GM21390 (cell line): Measurements from ENCODE around the gene NMBR.
"Not testable (repeated sequence)": the region's sequence is repeated elsewhere in the genome, so short reads cannot be mapped to it uniquely, and the experiment has no call there.

Experiments used
- ATAC-seq: cut with Tn5 transposase; IDR thresholded peaks from one replicate; pipeline ENCODE4 v1.9.1; 2021; ENCODE audit not compliant: unreplicated experiment

Gene NMBR

DNA sequence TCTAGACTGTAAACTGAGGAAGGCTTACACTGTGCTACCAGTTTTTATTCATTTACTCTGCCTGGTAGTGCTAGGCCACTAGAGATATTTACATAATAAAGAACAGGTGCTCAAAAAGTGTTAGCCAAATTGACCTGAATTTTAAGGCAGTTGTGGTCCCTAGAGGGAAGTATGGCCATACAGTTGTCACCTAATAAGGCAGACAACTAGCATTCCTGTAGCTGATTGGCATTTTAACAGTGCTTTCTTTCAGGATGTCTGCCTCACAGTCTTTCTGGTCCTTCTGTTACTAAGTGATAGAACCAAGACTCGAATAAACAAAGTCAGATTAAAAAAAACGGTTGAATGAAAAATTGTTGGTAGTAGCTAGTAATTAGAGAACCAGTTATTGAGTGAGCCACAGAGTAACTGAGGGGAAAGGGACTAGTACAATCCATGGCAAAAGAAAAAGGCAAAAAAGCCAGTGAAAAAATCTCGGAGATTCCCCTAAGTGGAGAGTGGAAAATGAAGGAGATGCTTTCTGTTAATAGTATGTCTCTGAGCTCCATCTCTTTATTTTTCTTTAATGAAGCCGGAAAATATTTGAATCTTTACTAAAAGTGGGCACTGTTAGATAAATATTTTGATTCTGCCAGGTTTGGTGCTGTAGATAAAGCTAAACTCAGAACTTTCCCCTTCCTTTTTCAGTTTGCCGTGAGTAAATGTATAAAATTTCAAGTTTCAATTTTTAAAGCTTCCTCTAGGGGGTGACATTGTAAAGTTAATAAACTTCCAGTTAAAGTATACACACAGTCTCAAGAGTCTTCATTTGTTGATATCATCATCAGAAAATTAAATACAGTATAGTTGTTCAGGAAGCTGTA, 9.2 kb upstream of the NMBR start:
- peak; percentile 48 for ATAC-seq

DNA sequence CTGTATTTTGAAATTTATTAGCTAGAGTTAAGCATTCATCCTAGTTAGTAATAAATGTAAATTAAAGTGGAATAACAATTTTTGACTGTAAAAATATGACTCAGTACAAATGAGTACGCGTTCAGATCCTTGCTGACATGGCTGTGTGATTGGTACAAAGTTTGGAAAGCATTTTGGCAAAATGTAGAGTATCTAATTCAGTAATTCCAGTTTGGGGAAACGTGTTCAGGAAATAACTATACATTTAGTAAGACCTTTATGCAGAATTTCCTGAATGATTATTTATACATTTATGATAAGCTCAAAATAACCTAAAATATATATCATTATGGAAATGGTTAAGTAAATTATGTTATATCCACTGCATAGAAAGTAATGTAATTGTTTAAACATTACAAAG, 8.2 kb upstream of the NMBR start:
- no peak for ATAC-seq

DNA sequence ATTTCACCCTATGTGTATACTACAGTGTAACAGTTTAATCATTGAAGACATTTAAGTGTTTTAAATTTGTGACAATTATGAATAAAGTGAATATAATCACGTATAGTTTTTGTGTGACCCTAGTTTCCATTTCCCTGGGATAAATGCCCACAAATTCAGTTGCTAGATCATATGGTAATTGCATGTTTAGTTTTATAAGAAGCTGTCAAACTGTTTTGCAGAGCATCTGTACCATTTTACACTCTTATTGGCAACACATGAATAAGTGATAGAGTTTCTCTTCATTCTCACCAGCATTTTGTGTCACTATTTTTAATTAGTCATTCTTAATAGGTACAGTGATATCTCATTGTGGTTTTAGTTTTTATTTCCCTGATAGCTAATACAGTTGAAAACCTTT, 7.4 kb upstream of the NMBR start:
- ATAC-seq, result no peak

DNA sequence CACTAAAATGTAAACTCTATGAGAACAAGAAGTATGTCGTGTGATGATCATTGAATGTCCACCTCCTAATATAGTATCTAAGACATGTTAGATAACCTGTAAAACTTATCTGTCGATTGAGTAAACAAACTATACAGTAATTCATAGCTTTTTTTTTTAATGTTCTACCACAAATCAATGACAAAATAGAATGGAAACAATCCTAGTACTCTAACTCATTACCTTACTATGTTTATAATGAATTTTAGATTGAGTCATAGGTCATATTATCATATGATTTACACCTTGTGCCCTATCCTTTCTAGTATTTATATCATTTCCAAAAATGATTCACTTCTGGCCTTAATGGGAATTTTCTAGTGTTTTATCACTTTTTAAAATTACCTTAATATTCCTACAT, 6.3 kb upstream of the NMBR start:
- no peak for ATAC-seq

DNA sequence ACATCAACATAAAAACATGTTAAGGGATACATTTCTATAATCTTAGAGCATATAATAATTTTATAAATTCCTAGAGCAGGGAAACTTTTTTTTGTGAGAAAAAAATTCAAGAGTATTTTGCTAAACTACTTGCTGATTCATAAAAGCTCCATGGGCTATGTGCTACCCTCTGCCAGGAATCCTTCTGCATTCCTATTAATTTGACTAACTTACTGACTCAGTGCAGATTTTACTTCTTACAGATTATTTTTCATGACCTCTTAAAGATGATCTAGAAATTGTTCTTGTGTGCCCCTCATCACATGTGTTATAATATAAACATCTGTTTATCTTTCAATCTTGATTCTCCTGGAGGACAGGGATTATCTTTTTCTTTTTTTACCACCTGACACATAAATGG, 5.8 kb upstream of the NMBR start:
- no peak for ATAC-seq

DNA sequence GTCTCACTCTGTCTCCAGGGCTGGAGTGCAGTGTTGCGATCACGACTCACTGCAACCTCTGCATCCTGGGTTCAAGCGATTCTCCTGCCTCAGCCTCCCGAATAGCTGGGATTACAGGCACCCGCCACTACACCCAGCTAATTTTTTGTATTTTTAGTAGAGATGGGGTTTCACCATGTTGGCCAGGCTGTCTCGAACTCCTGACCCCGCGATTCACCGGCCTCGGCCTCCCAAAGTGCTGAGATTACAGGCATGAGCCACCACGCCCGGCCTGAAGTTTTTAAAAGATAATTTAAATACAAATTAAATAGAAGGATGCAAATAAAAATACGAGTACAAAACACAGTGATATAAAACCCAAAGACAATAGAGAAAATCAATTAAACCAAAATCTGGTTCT, 5.4 kb downstream of the NMBR start:
- ATAC-seq, result not testable (repeated sequence)

DNA sequence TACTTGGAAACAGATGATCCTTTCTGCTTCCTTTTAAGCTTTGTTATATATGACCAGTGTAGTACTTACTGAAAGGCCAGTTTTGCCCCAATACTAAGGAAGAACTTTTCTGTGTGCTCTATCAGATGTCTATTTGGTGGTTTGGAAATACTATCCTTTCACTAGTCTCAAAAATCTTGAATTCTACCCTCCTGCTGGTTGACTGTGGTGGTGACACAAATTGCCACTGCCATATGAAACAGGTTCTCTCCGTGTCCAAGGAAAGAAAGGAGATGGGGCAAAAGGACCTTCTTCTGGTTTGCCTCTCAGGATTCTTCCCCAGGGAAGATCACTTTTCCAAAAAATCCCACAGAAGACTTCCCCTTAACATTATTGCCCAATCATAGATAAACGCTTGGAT, 8.0 kb downstream of the NMBR start:
- ATAC-seq, result no peak

DNA sequence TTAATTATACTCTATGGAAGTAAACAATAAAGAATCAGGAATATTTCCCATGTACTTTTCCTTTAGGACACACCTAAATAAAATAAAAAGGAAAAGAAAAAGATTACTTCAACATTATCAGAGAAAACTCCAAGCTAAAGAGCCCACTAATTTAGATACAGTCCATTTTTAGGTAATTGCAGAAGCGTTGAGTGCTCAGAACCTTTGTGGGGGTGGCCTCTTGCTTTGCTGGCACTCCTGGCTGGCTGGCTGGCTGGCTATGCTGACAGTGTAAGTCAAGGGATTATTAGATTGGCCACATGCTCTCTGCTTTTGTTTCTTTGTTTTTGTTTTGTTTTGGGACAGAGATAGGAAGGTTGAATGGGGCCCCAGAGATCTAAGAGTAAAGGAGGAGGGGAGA, 14.3 kb downstream of the NMBR start, which contains the start of gene GJE1:
Gene GJE1 (plus strand): TSS at position 301 of the 400 bp plus-strand sequence. CDS start 234 bp downstream, outside the sequence.
- ATAC-seq, result no peak

DNA sequence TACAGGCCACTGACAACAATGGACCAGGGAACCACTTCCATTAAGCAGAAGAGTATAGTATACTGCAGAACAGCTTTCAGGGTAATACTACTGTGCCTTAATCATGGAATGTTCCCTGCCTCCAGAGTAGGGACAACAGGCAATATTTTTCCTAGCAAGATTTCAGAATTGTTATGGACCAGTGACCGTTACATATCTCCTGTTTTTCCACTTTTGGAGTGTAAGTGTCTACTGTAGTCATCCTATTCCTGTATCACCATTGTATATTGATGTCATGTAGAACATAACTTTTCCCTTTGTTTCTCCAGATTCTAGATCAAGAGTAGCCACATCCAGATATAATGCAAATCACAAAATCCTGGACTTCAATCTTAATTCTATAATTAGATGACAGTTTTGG, 16.1 kb downstream of the NMBR start:
- ATAC-seq, result no peak

DNA sequence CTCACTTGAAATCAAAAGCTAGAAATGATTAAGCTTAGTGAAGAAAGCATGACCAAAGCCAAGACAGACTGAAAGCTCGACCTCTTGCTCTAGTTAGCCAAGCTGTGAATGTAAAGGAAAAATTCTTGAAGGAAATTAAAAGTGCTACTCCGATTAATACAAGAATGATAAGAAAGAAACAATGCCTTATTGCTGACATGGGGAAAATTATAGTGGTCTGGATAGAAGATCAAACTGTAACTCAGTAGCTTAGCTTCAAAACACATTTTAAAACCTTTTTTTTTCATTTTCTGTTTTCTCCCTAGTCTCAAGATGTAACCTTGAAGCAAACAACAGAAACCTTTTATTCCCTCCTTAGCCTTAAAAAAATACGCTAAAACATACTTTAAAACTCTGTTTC, 25.6 kb downstream of the NMBR start:
- no peak for ATAC-seq

DNA sequence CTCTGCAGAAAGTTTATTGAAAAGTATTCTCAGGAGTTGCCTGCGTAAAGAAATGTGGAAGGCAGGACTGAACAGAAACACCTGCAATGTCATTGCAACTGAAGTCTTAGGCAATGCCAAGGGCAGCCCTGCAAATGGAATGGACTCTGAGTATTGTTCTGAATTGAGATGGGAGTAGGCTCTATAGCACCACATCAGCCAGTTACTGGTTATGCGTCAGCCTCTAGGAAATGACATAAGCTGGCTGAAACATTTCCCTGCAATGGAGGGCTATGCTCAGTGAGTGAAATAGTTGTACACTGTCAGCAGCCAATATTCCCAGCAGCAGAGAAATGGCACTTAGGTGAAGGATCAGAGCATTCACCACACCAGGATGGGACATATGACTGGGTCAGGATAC, 28.0 kb downstream of the NMBR start:
- ATAC-seq, result no peak

DNA sequence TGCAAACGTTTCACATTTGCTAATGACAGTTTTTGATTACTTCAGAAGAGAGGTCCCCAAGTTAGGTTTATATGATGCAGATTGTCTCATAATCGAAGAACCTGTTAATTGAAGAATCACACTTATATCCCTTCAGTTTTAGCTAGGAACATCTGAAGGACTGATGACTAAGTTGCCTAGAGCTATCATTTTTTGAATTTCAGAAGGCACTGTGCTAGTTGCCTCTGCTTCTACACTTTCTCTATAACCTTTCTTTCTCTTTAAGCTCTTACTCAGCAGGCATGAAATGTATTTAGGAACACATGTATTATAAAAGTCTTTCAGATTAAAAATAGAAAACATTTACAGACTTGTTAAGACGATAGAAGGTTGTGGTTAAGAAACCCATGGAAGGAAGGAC, 28.6 kb downstream of the NMBR start:
- ATAC-seq, result no peak

DNA sequence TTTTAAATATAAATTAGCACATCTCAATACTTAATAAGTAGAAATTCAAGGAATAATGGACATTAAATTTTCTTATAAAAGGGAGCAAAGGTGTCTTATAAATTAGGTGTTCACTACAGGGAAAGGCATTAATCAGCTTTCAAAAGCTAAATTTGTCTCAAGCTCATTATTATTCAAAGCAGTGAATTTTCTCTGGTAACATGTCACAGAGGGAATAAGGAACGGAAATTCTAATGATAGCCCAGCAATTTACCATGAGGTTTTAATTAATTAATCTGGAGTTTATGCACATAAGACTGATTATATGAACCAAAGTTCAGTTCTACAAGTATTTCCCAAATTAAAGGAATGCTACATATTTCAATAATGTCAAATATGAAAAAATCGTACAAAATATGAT, 29.6 kb downstream of the NMBR start:
- no peak for ATAC-seq

DNA sequence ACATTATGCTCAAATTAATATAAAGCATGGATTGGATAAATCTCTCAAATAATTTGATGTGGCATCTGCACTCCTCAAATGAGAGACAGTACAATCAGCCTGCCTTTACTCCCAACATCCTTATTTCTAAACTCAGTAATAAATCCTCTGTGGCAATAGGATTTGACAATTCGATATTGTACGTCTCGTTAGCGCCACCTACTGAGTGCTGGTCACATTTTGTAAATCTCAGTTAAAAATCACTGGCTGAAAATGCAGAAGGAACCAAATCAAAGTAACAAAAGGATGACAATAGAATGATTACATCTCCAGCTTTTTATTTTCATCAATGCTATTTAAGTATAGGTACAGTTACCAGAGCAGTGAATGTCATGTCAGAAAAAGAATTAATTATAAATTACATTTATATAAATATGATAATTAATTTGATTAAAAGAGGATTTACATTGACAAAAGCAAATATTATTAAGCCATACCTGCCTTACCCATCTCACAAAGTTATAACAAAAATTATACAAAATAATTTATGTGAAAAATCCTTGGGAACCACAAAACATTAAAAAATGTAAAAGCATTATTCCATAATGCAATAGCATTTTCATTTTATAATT, 34.4 kb downstream of the NMBR start:
- peak; percentile 77 for ATAC-seq

DNA sequence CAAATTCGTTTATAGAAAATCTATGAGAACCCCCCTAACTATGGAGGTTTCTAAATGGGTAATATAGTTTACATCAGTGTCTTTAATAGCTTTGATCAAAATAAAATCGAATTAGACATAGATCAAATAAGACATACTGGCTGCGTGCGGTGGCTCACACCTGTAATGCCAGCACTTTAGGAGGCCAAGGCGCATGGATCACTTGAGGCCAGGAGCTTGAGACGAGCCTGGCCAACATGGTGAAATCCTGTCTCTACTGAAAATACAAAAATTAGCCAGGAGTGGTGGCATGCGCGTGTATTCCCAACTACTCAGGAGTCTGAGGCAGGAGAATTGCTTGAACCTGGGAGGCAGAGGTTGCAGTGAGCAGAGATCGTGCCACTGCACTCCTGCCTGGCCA, 36.1 kb downstream of the NMBR start:
- ATAC-seq, result not testable (repeated sequence)

DNA sequence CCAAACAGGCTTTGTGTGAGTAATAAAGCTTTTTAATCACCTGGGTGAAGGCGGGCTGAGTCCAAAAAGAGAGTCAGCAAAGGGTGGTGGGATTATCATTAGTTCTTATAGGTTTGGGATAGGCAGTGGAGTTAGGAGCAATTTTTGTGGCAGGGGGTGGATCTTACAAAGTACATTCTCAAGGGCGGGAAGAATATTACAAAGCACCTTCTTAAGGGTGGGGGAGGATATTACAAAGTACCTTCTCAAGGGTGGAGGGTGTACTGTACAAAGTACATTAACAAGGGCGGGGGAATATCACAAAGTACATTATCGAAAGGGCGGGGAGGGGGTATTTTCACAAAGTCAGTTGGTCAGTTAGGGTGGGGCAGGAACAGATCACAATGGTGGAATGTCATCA, 42.1 kb downstream of the NMBR start:
- ATAC-seq, result not testable (repeated sequence)

DNA sequence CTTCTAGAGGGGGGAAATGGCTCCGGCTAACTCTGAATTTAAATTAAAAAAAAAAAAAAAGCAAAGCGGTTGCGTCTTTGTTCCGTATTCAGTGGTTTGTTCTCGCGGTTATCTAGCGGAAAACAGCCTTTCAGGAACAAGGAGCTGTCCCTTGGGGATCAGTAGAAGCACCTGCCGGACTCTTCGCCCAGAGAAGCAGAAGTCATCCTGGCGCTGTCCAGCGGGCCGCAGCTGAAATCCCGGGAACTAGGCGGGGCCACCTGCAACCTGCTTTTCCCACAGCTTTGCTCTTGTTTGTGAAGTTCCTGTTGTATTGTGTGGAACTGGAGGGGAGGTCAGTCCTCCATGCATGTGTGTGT, 58.1 kb downstream of the NMBR start:
- no peak for ATAC-seq

DNA sequence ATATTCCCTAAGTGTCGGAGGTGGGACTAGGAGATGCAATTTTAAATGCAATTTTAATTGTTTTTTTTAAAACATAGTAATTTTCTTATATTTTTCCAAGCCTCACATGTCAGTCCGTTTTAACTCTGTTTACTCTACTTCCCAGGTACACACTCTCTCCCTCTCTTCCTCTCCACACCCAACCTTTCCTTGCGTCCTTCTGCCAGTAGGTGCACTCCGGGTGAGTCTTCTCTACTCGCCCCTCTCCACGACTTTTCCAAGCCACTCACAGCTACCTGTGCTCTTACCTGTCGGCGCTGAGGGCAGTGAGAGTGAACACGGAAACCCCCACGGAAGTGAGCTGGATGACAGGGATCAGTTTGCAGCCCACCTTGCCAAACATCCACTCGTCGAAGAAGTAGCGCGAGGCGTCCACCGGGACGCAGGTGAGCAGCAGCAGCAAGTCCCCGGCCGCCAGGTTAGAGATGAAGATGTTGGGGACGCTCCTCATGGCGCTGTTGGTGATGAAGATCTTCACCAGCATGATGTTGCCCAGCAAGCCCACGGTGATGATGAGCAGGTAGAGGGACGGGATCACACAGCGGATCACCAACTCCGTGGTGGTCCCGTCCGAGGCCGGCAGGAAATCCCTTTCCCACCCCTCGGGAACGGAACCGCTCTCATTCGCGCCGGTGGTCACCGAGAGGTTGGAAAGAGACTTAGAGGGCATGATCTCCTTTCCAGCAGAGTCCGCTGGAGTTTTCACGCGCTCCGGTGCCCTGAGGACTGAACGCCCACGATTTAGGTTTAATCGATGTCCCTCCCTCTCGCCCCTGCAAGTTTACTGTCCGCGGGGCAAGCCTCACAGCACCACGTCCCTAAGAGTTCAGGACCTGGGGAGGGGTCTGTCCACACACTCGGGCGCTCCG, 58.7 kb downstream of the NMBR start:
- no peak for ATAC-seq

DNA sequence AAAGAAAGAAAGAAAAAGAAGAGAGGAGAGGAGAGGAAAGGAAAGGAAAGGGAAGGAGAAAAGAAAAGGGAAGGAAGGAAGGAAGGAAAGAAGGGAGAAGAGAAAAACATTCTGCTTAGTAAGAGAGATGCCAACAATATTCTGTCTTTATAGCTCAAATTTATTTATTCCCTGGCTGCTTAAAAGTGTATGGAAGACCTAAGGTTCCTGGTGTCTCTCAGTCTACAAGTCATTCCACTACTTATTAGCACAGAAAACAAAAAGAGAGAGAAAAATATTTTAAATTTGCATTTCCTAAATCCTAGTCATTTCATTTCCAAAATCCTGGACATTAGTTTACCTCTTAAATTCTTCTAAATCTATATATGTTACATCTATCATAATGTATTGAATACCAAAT, 67.8 kb downstream of the NMBR start:
- ATAC-seq, result no peak

DNA sequence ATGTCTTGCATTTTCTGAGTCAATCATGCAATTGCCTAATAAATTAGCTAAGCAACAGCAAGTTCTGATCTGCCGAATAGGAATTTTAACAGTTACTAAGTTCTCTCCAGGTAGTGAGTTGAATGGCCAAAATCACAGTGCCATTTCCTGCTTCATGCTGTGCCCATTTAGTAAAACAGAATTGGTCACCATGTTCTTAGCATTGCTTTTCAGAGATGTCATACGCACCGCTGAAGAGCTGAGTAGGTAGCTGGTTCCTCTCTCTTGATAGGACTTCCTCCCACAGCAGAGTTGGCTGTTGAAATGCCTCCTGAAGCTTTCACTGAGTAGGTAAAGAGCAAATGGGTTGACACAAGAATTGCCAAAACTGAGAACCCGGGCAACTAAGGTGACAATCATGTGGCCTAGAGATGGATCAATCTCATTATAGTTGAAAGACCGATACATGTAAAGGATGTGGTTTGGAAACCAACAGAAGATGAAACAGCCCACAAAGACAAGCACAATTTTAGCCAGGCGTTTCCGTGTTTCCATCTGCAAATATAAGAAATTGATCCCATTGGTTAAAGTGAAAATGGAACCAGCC, 71.3 kb downstream of the NMBR start:
- ATAC-seq, result no peak

DNA sequence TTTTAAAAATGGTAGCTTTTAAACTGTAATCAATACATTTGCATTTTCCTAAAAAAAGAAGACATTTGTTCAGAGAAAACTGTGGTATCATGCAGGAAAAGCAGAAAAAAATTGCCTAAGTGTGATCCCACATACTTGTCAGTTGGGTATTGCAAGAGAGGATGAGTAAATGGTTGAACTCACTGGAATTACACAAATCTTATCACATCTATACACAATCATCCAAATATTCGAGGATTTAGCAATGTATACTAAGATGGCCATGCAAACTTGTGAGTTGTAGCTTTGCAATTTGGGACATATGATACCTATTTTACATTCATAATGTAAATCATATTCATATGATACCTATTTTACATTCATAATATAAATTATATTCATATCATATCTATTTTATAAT, 72.4 kb downstream of the NMBR start:
- ATAC-seq, result no peak
